ENCODE data around the gene PTGS1. TPM values are rescaled to one million over a fixed set of nuclear protein-coding genes. Genes with fewer than 3 reads are reported as not detected.
"Not testable (repeated sequence)": the region's sequence is repeated elsewhere in the genome, so short reads cannot be mapped to it uniquely, and the experiment has no call there.

Gene PTGS1
- total RNA-seq = under 1 TPM; 0.13 to 0.37 TPM

GRCh38 chr9:122370869-122371755, at the start of gene PTGS1:
Gene PTGS1, plus strand, starts transcription at chr9:122371024. Its CDS starts 61 bp downstream, at chr9:122371085.
- peaks cover 20% of the 10 kb centered on the region for H3K27me3 Mint-ChIP-seq
- H3K27ac Mint-ChIP-seq = no peak within 1 kb of the TSS
- no peaks in the 10 kb centered on the region for H3K9me3 Mint-ChIP-seq
- ATAC-seq (replicated peaks) = peak; percentile 56
- H3K4me3 Mint-ChIP-seq = peak within 1 kb of the TSS; percentile 58
- H3K4me1 Mint-ChIP-seq = peaks cover 3% of the 10 kb centered on the region
- no peaks in the 10 kb centered on the region for H3K36me3 Mint-ChIP-seq (ENCODE audit: low read depth)

GRCh38 chr9:122322553-122322952, 48.3 kb upstream of the PTGS1 start:
- H3K27ac Mint-ChIP-seq = no peak overlapping the region
- no peak for ATAC-seq (replicated peaks)
- H3K27me3 Mint-ChIP-seq = no peaks in the 10 kb centered on the region
- no peaks in the 10 kb centered on the region for H3K9me3 Mint-ChIP-seq
- peaks cover 75% of the 10 kb centered on the region for H3K36me3 Mint-ChIP-seq (ENCODE audit: low read depth)
- no peaks in the 10 kb centered on the region for H3K4me1 Mint-ChIP-seq
- H3K4me3 Mint-ChIP-seq = no peak overlapping the region

GRCh38 chr9:122324665-122325064, 46.2 kb upstream of the PTGS1 start:
- H3K36me3 Mint-ChIP-seq (ENCODE audit: low read depth) = peaks cover 73% of the 10 kb centered on the region
- H3K4me1 Mint-ChIP-seq; ATAC-seq (replicated peaks); H3K9me3 Mint-ChIP-seq; H3K27ac Mint-ChIP-seq; H3K4me3 Mint-ChIP-seq; H3K27me3 Mint-ChIP-seq: not testable (repeated sequence)

- Mint-ChIP-seq H3K4me1 (no peaks in the 10 kb centered on the region), H3K36me3 (ENCODE audit: low read depth) (peaks cover 73% of the 10 kb centered on the region), H3K9me3 (no peaks in the 10 kb centered on the region), H3K27me3 (no peaks in the 10 kb centered on the region), H3K4me3 (no peak overlapping the region), H3K27ac (no peak overlapping the region)
- peak; percentile 87 for ATAC-seq (replicated peaks)
Observed at GRCh38 chr9:122325124-122325523, 45.7 kb upstream of the PTGS1 start.

- peaks cover 63% of the 10 kb centered on the region for H3K36me3 Mint-ChIP-seq (ENCODE audit: low read depth)
- no peak for ATAC-seq (replicated peaks)
- no peaks in the 10 kb centered on the region for H3K27me3 Mint-ChIP-seq
- no peak overlapping the region for H3K27ac Mint-ChIP-seq
- H3K4me1 Mint-ChIP-seq = no peaks in the 10 kb centered on the region
- H3K4me3 Mint-ChIP-seq = no peak overlapping the region
- H3K9me3 Mint-ChIP-seq = no peaks in the 10 kb centered on the region
Observed at GRCh38 chr9:122327175-122327574, 43.6 kb upstream of the PTGS1 start.

- Mint-ChIP-seq H3K4me3 (no peak overlapping the region), H3K27ac (no peak overlapping the region)
- no peak for ATAC-seq (replicated peaks)
Observed at GRCh38 chr9:122329597-122329996, 41.2 kb upstream of the PTGS1 start.

GRCh38 chr9:122330466-122330865, 40.4 kb upstream of the PTGS1 start:
- H3K9me3 Mint-ChIP-seq; H3K27ac Mint-ChIP-seq; H3K27me3 Mint-ChIP-seq; ATAC-seq (replicated peaks); H3K4me1 Mint-ChIP-seq; H3K4me3 Mint-ChIP-seq: not testable (repeated sequence)
- H3K36me3 Mint-ChIP-seq (ENCODE audit: low read depth) = peaks cover 30% of the 10 kb centered on the region

More at GRCh38 chr9:122329597-122329996, 41.2 kb upstream of the PTGS1 start:
- no peaks in the 10 kb centered on the region for H3K4me1 Mint-ChIP-seq
- H3K36me3 Mint-ChIP-seq (ENCODE audit: low read depth) = peaks cover 39% of the 10 kb centered on the region
- no peaks in the 10 kb centered on the region for H3K9me3 Mint-ChIP-seq
- no peaks in the 10 kb centered on the region for H3K27me3 Mint-ChIP-seq

- Mint-ChIP-seq H3K9me3 (no peaks in the 10 kb centered on the region), H3K4me1 (no peaks in the 10 kb centered on the region), H3K4me3 (no peak overlapping the region), H3K27me3 (no peaks in the 10 kb centered on the region), H3K36me3 (ENCODE audit: low read depth) (peaks cover 22% of the 10 kb centered on the region), H3K27ac (no peak overlapping the region)
- ATAC-seq (replicated peaks) = no peak
Observed at GRCh38 chr9:122331523-122331927, 39.3 kb upstream of the PTGS1 start.

GRCh38 chr9:122332083-122332482, 38.7 kb upstream of the PTGS1 start:
- no peak for ATAC-seq (replicated peaks)
- H3K36me3 Mint-ChIP-seq (ENCODE audit: low read depth) = peaks cover 20% of the 10 kb centered on the region
- H3K9me3 Mint-ChIP-seq = no peaks in the 10 kb centered on the region
- H3K27ac Mint-ChIP-seq = no peak overlapping the region
- no peaks in the 10 kb centered on the region for H3K4me1 Mint-ChIP-seq
- H3K27me3 Mint-ChIP-seq = no peaks in the 10 kb centered on the region
- H3K4me3 Mint-ChIP-seq = no peak overlapping the region

GRCh38 chr9:122332644-122333043, 38.2 kb upstream of the PTGS1 start:
- H3K27ac Mint-ChIP-seq = no peak overlapping the region
- H3K4me1 Mint-ChIP-seq = no peaks in the 10 kb centered on the region
- H3K27me3 Mint-ChIP-seq = no peaks in the 10 kb centered on the region
- ATAC-seq (replicated peaks) = no peak
- peaks cover 20% of the 10 kb centered on the region for H3K36me3 Mint-ChIP-seq (ENCODE audit: low read depth)
- no peaks in the 10 kb centered on the region for H3K9me3 Mint-ChIP-seq
- H3K4me3 Mint-ChIP-seq = no peak overlapping the region

GRCh38 chr9:122333169-122333808, 37.5 kb upstream of the PTGS1 start:
- Mint-ChIP-seq H3K9me3 (no peaks in the 10 kb centered on the region), H3K27ac (no peak overlapping the region), H3K4me1 (no peaks in the 10 kb centered on the region), H3K4me3 (no peak overlapping the region), H3K27me3 (no peaks in the 10 kb centered on the region), H3K36me3 (ENCODE audit: low read depth) (peaks cover 15% of the 10 kb centered on the region)
- ATAC-seq (replicated peaks) = no peak

GRCh38 chr9:122334916-122335315, 35.9 kb upstream of the PTGS1 start:
- no peaks in the 10 kb centered on the region for H3K9me3 Mint-ChIP-seq
- no peaks in the 10 kb centered on the region for H3K4me1 Mint-ChIP-seq
- no peaks in the 10 kb centered on the region for H3K36me3 Mint-ChIP-seq (ENCODE audit: low read depth)
- no peak for ATAC-seq (replicated peaks)
- no peak overlapping the region for H3K27ac Mint-ChIP-seq
- no peak overlapping the region for H3K4me3 Mint-ChIP-seq
- H3K27me3 Mint-ChIP-seq = no peaks in the 10 kb centered on the region

GRCh38 chr9:122336189-122336588, 34.6 kb upstream of the PTGS1 start:
- Mint-ChIP-seq H3K27me3 (no peaks in the 10 kb centered on the region), H3K4me1 (no peaks in the 10 kb centered on the region), H3K36me3 (ENCODE audit: low read depth) (no peaks in the 10 kb centered on the region), H3K4me3 (no peak overlapping the region), H3K9me3 (no peaks in the 10 kb centered on the region), H3K27ac (no peak overlapping the region)
- ATAC-seq (replicated peaks) = no peak

GRCh38 chr9:122336866-122337555, 33.8 kb upstream of the PTGS1 start:
- H3K9me3 Mint-ChIP-seq = no peaks in the 10 kb centered on the region
- no peaks in the 10 kb centered on the region for H3K27me3 Mint-ChIP-seq
- H3K27ac Mint-ChIP-seq = no peak overlapping the region
- H3K36me3 Mint-ChIP-seq (ENCODE audit: low read depth) = no peaks in the 10 kb centered on the region
- H3K4me3 Mint-ChIP-seq = no peak overlapping the region
- no peak for ATAC-seq (replicated peaks)
- H3K4me1 Mint-ChIP-seq = no peaks in the 10 kb centered on the region

GRCh38 chr9:122337556-122337929, 33.3 kb upstream of the PTGS1 start:
- H3K27me3 Mint-ChIP-seq = no peaks in the 10 kb centered on the region
- H3K36me3 Mint-ChIP-seq (ENCODE audit: low read depth) = no peaks in the 10 kb centered on the region
- no peak for ATAC-seq (replicated peaks)
- no peak overlapping the region for H3K27ac Mint-ChIP-seq
- H3K9me3 Mint-ChIP-seq = no peaks in the 10 kb centered on the region
- no peak overlapping the region for H3K4me3 Mint-ChIP-seq
- H3K4me1 Mint-ChIP-seq = no peaks in the 10 kb centered on the region
